Ascending aorta (tissue), 2 donors: ENCODE results near the gene C16orf90. TPM values are rescaled to one million over a fixed set of nuclear protein-coding genes. Genes with fewer than 3 reads are reported as not detected.
"Not testable (repeated sequence)": the region's sequence is repeated elsewhere in the genome, so short reads cannot be mapped to it uniquely, and the experiment has no call there.

Source experiments
- DNase-seq, 2 donors: peaks; one replicate each; pipeline ENCODE4 v3.0.0-alpha.2; 2019; ENCODE audit warnings: low spot score in 2 of 2
- H3K27ac ChIP-seq, 2 donors: fragments of 200-600 bp; sonication (generic); one replicate each; pipeline ENCODE4 v1.5.1; 2016 to 2017; ENCODE audit warnings: mild to moderate bottlenecking in 1 of 2
- H3K27me3 ChIP-seq: fragments of 200-600 bp; sonication (generic); one replicate; pipeline ENCODE4 v1.5.1; 2017
- H3K36me3 ChIP-seq, 2 donors: fragments of 200-600 bp; sonication (generic); one replicate each; pipeline ENCODE4 v1.5.1; 2016
- H3K4me1 ChIP-seq, 2 donors: fragments of 200-600 bp; sonication (generic); one replicate each; pipeline ENCODE4 v1.5.1; 2016 to 2017; ENCODE audit warnings: mild to moderate bottlenecking in 1 of 2
- H3K4me3 ChIP-seq, 2 donors: fragments of 200-600 bp; sonication (generic); one replicate each; pipeline ENCODE4 v1.5.1; 2016 to 2017; ENCODE audit warnings: mild to moderate bottlenecking in 1 of 2
- H3K9me3 ChIP-seq, 2 donors: fragments of 200-600 bp; sonication (generic); one replicate each; pipeline ENCODE4 v1.5.1; 2016
- CTCF ChIP-seq, 3 experiments: fragments of 200-600 bp in 2 of 3; fragments of 450-650 bp in 1 of 3; sonication (generic) in 2 of 3; IDR thresholded peaks; one replicate each; pipeline ENCODE4 v1.5.1; 2016 to 2019; ENCODE audit warnings: antibody characterized with exemption in 3 of 3, mild to moderate bottlenecking in 1 of 3, moderate library complexity in 1 of 3
- intact Hi-C: fragments of 100-400 bp; cut with DNase I; formaldehyde crosslinking; loops from one replicate; pipeline ENCODE4 v1.15.1; 2023
- total RNA-seq: library from RNA; depleted of rRNA; stranded (reverse); fragments of >200 nt; gene quantifications from one replicate; pipeline ENCODE4 v1.1.0, GENCODE V29; 2016

The C16orf90 gene
- total RNA-seq, 1 donor from 2014 or later: not detected

GRCh38 chr16:3528406-3528805 lies 33.1 kb upstream of the C16orf90 start:
- H3K4me1 ChIP-seq: no peaks in the 10 kb centered on the region
- H3K27me3 ChIP-seq: no peaks in the 10 kb centered on the region
- no peaks in the 10 kb centered on the region for H3K9me3 ChIP-seq
- H3K27ac ChIP-seq: no peak overlapping the region
- H3K4me3 ChIP-seq: no peak overlapping the region
- no peak for TF ChIP-seq CTCF (IDR thresholded peaks at IDR 0.05)
- H3K36me3 ChIP-seq: peaks cover 40 to 50% of the 10 kb centered on the region in 2 donors
- intact Hi-C loops: no loop called here
- no peak for DNase-seq

GRCh38 chr16:3527216-3527829 lies 32.0 kb upstream of the C16orf90 start:
- peaks cover 35 to 45% of the 10 kb centered on the region in 2 donors for H3K36me3 ChIP-seq
- H3K27ac ChIP-seq, H3K4me1 ChIP-seq, H3K9me3 ChIP-seq, H3K27me3 ChIP-seq, H3K4me3 ChIP-seq: not testable (repeated sequence)
- TF ChIP-seq CTCF (IDR thresholded peaks at IDR 0.05): peak; percentile 54 to 83 (median 69)
- intact Hi-C loops: loop anchor here (1.0 to 2.0 kb wide), 2 partner anchors 84 to 353 kb away; partner anchors contain the start of genes CREBBP and SLX4
- peak; percentile 36 to 91 for DNase-seq

GRCh38 chr16:3525951-3526350 lies 30.7 kb upstream of the C16orf90 start:
- no peaks in the 10 kb centered on the region for H3K27me3 ChIP-seq
- H3K4me3 ChIP-seq: no peak overlapping the region
- no peaks in the 10 kb centered on the region for H3K9me3 ChIP-seq
- peaks cover 0 to 5% of the 10 kb centered on the region in 2 donors for H3K4me1 ChIP-seq
- H3K27ac ChIP-seq: no peak overlapping the region
- H3K36me3 ChIP-seq: peaks cover 33 to 35% of the 10 kb centered on the region in 2 donors
- no peak for TF ChIP-seq CTCF (IDR thresholded peaks at IDR 0.05)
- no peak for DNase-seq
- intact Hi-C loops: loop anchor here (2.0 kb wide), 1 partner anchor 355 kb away; the partner anchor contains the start of gene CREBBP

GRCh38 chr16:3523281-3523680 lies 28.0 kb upstream of the C16orf90 start:
- DNase-seq: no peak
- intact Hi-C loops: no loop called here
- H3K27ac ChIP-seq: no peak overlapping the region
- no peak for TF ChIP-seq CTCF (IDR thresholded peaks at IDR 0.05)
- no peaks in the 10 kb centered on the region for H3K9me3 ChIP-seq
- H3K4me1 ChIP-seq: peaks cover 0 to 5% of the 10 kb centered on the region in 2 donors
- H3K36me3 ChIP-seq: peaks cover 23 to 25% of the 10 kb centered on the region in 2 donors
- H3K4me3 ChIP-seq: no peak overlapping the region
- H3K27me3 ChIP-seq: no peaks in the 10 kb centered on the region

GRCh38 chr16:3520841-3521240 lies 25.6 kb upstream of the C16orf90 start:
- no peaks in the 10 kb centered on the region for H3K9me3 ChIP-seq
- H3K27me3 ChIP-seq: no peaks in the 10 kb centered on the region
- peaks cover 0 to 5% of the 10 kb centered on the region in 2 donors for H3K4me1 ChIP-seq
- intact Hi-C loops: no loop called here
- peaks cover 25 to 44% of the 10 kb centered on the region in 2 donors for H3K36me3 ChIP-seq
- H3K27ac ChIP-seq: peak overlapping the region; percentile 70 to 83
- TF ChIP-seq CTCF (IDR thresholded peaks at IDR 0.05): peak in 2 of 3 experiments; percentile 15 to 22
- peak overlapping the region in 1 of 2 donors; percentile 37 for H3K4me3 ChIP-seq
- no peak for DNase-seq
